Activated B cell treated with CpG ODN at 0.5 μM for 24 hours (primary cell): ENCODE data around the gene DYRK1A. TPM values are rescaled to one million over a fixed set of nuclear protein-coding genes. Genes with fewer than 3 reads are reported as not detected.

Source experiments
- ATAC-seq: fragments of 200-7000 bp; cut with Tn5 transposase; one replicate; pipeline ENCODE4 v1.10.0; 2021; ENCODE audit warnings: low read depth, mild to moderate bottlenecking, moderate library complexity
- CTCF ChIA-PET: fragments of 350-600 bp; sonication (Branson Sonifier 250); formaldehyde crosslinking; loops from one replicate; lab custom pipeline; 2021; ENCODE audit warnings: antibody characterized with exemption; lab: Charles Lee
- POLR2A ChIA-PET: fragments of 350-600 bp; sonication (Branson Sonifier 250); formaldehyde crosslinking; loops from one replicate; lab custom pipeline; 2021; ENCODE audit warnings: antibody characterized with exemption; lab: Charles Lee
- DNase-seq: peaks from one replicate; pipeline ENCODE4 v3.0.0; 2022
- H3K27ac Mint-ChIP-seq: one replicate; pipeline ENCODE4 v1.8.0; 2020; ENCODE audit warnings: mixed read lengths
- H3K27me3 Mint-ChIP-seq: one replicate; pipeline ENCODE4 v1.8.0; 2021; ENCODE audit warnings: mixed read lengths
- H3K36me3 Mint-ChIP-seq: one replicate; pipeline ENCODE4 v1.8.0; 2021; ENCODE audit warnings: low read depth, mixed read lengths
- H3K4me1 Mint-ChIP-seq: one replicate; pipeline ENCODE4 v1.8.0; 2021; ENCODE audit warnings: mixed read lengths
- H3K4me3 Mint-ChIP-seq: one replicate; pipeline ENCODE4 v1.8.0; 2020; ENCODE audit warnings: mild to moderate bottlenecking, mixed read lengths
- H3K9me3 Mint-ChIP-seq: one replicate; pipeline ENCODE4 v1.8.0; 2020; ENCODE audit warnings: mixed read lengths
- CTCF ChIP-seq: fragments of 200-600 bp; IDR thresholded peaks from one replicate; pipeline ENCODE4 v1.8.0; 2022; ENCODE audit warnings: antibody characterized with exemption, mild to moderate bottlenecking
- intact Hi-C: fragments of 100-400 bp; cut with micrococcal nuclease; formaldehyde crosslinking; loops from one replicate; pipeline ENCODE4 v1.15.1; 2024
- total RNA-seq: library from RNA; stranded (reverse); gene quantifications from 2 replicates; pipeline ENCODE4 v1.2.3, GENCODE V29; 2022

The DYRK1A gene
- total RNA-seq, 1 donor from 2014 or later, result 99.9 TPM

GRCh38 chr21:37339552-37339939 is 27.0 kb upstream of the DYRK1A start:
- Mint-ChIP-seq H3K27me3 (peaks cover 4% of the 10 kb centered on the region), H3K9me3 (peaks cover 6% of the 10 kb centered on the region), H3K27ac (no peak overlapping the region), H3K4me1 (peaks cover 2% of the 10 kb centered on the region), H3K36me3 (no peaks in the 10 kb centered on the region), H3K4me3 (no peak overlapping the region)
- CTCF ChIA-PET, result no interaction called here
- TF ChIP-seq CTCF, result no peak
- intact Hi-C loops, result no loop called here
- POLR2A ChIA-PET, result interaction anchor here (0.5 to 0.7 kb wide), 2 partner anchors 72 to 82 kb away, joined by 4 to 6 read pairs; partner anchors contain the start of gene VPS26C
- ATAC-seq (no peak), DNase-seq (no peak)

- CTCF ChIA-PET, result no interaction called here
- ATAC-seq (no peak), DNase-seq (no peak)
- Mint-ChIP-seq H3K4me1 (no peaks in the 10 kb centered on the region), H3K27ac (no peak overlapping the region), H3K36me3 (no peaks in the 10 kb centered on the region), H3K4me3 (no peak overlapping the region), H3K27me3 (peaks cover 4% of the 10 kb centered on the region), H3K9me3 (peaks cover 6% of the 10 kb centered on the region)
- intact Hi-C loops, result no loop called here
- no peak for TF ChIP-seq CTCF
- POLR2A ChIA-PET, result no interaction called here
Measured at GRCh38 chr21:37341254-37341960, 25.2 kb upstream of the DYRK1A start.

GRCh38 chr21:37342046-37342632 is 24.4 kb upstream of the DYRK1A start:
- Mint-ChIP-seq H3K36me3 (no peaks in the 10 kb centered on the region), H3K4me3 (no peak overlapping the region), H3K27ac (no peak overlapping the region), H3K4me1 (no peaks in the 10 kb centered on the region), H3K27me3 (peaks cover 4% of the 10 kb centered on the region), H3K9me3 (peaks cover 6% of the 10 kb centered on the region)
- TF ChIP-seq CTCF, result no peak
- intact Hi-C loops, result no loop called here
- ChIA-PET CTCF (no interaction called here), POLR2A (no interaction called here)
- ATAC-seq (no peak), DNase-seq (no peak)

- ChIA-PET POLR2A (no interaction called here), CTCF (no interaction called here)
- no peak for ATAC-seq
- Mint-ChIP-seq H3K27me3 (peaks cover 1% of the 10 kb centered on the region), H3K4me1 (no peaks in the 10 kb centered on the region), H3K36me3 (peaks cover 5% of the 10 kb centered on the region), H3K27ac (no peak overlapping the region), H3K9me3 (peaks cover 23% of the 10 kb centered on the region), H3K4me3 (no peak overlapping the region)
- no peak for TF ChIP-seq CTCF
- intact Hi-C loops, result no loop called here
- no peak for DNase-seq
Measured at GRCh38 chr21:37346841-37347430, 19.6 kb upstream of the DYRK1A start.

GRCh38 chr21:37348664-37349063 is 17.9 kb upstream of the DYRK1A start:
- CTCF ChIA-PET, result no interaction called here
- H3K27ac Mint-ChIP-seq, result no peak overlapping the region
- intact Hi-C loops, result no loop called here
- H3K36me3 Mint-ChIP-seq, result peaks cover 5% of the 10 kb centered on the region
- no peak for ATAC-seq
- DNase-seq, result no peak
- H3K9me3 Mint-ChIP-seq, result peaks cover 19% of the 10 kb centered on the region
- peaks cover 1% of the 10 kb centered on the region for H3K27me3 Mint-ChIP-seq
- POLR2A ChIA-PET, result interaction anchor here (0.5 kb wide), 1 partner anchor 39 kb away, joined by 7 read pairs; no protein-coding TSS in a partner anchor
- TF ChIP-seq CTCF, result no peak
- no peaks in the 10 kb centered on the region for H3K4me1 Mint-ChIP-seq
- no peak overlapping the region for H3K4me3 Mint-ChIP-seq
